ENCODE measurements around the gene PTPRR. TPM values are rescaled to one million over a fixed set of nuclear protein-coding genes. Genes with fewer than 3 reads are reported as not detected.

The PTPRR gene
- total RNA-seq, 4 donors from 2014 or later: 0.24 to 0.95 (median 0.30) TPM

- no peak for TF ChIP-seq CTCF (IDR thresholded peaks at IDR 0.05)
- no peak for DNase-seq (ENCODE audit: low spot score)
- ATAC-seq (ENCODE audit: low FRiP score): peak; percentile 82
Measured at GRCh38 chr12:70645494-70646317, 274.8 kb downstream of the PTPRR start.

- DNase-seq (ENCODE audit: low spot score): no peak
- TF ChIP-seq CTCF (IDR thresholded peaks at IDR 0.05): no peak
- ATAC-seq (ENCODE audit: low FRiP score): no peak
Measured at GRCh38 chr12:70644861-70645260, 275.7 kb downstream of the PTPRR start.

- DNase-seq (ENCODE audit: low spot score) (no peak), ATAC-seq (ENCODE audit: low FRiP score) (no peak)
- no peak for TF ChIP-seq CTCF (IDR thresholded peaks at IDR 0.05)
Measured at GRCh38 chr12:70643939-70644338, 276.6 kb downstream of the PTPRR start.

- DNase-seq (ENCODE audit: low spot score) (no peak), ATAC-seq (ENCODE audit: low FRiP score) (no peak)
- TF ChIP-seq CTCF (IDR thresholded peaks at IDR 0.05): no peak
Measured at GRCh38 chr12:70641691-70642090, 278.8 kb downstream of the PTPRR start.

- DNase-seq (ENCODE audit: low spot score) (no peak), ATAC-seq (ENCODE audit: low FRiP score) (no peak)
- TF ChIP-seq CTCF (IDR thresholded peaks at IDR 0.05): no peak
Measured at GRCh38 chr12:70640901-70641300, 279.6 kb downstream of the PTPRR start.

GRCh38 chr12:70639535-70639934 lies 281.0 kb downstream of the PTPRR start:
- ATAC-seq (ENCODE audit: low FRiP score) (no peak), DNase-seq (ENCODE audit: low spot score) (no peak)
- TF ChIP-seq CTCF (IDR thresholded peaks at IDR 0.05): no peak
